Heart left ventricle (tissue), 13 donors: ENCODE data around the gene PCDH15.

Experiments
- POLR2A ChIP-seq, 2 donors: fragments of 450-650 bp; IDR thresholded peaks; one replicate each; pipeline ENCODE4 v1.6.1; 2017; ENCODE audit warnings: antibody characterized with exemption in 2 of 2, mild to moderate bottlenecking in 2 of 2, moderate library complexity in 2 of 2
- TF ChIP-seq, protein P1 (sequence below), 12 donors: fragments of 200-600 bp; sonication (generic) in 4 of 12; IDR thresholded peaks; one replicate each; pipeline versions ENCODE4 v1.5.0 to v1.8.0; 2018 to 2022; ENCODE audit warnings: antibody characterized with exemption in 12 of 12, mild to moderate bottlenecking in 5 of 12
- donor health status: ischemic (EF 13 %, LVEDD 7.1; RV severe dilation, severe dysfunction).
- donor health status: DM: no; HTN: yes; CAD: no.
- donor health status: DM: no; HTN: no; CAD: no.
- donor health status: ischemic (EF 25% LVEDD 6.9; RV normal size, moderate dysfunction).
- donor health status: ischemic (EF 25% LVEDD 5.7; RV mildly dilated, moderate dysfunction).
- donor health status: ischemic (EF 35%, LVEDD 5.7; RV mildly dilated, moderate dysfunction).
- donor health status: nonischemic (EF 11% LVEDD 7.7; RV severe dilation, severe dysfunction).
- donor health status: DM: yes; HTN: yes; CAD: no.
- donor health status: PGD.
- donor health status: ischemic (EF 29% LVEDD 5.4; RV normal size, mild dysfunction).
- donor health status: nonischemic (EF 23%, LVEDD 6.1; RV moderate dilation, normal function).

DNA sequence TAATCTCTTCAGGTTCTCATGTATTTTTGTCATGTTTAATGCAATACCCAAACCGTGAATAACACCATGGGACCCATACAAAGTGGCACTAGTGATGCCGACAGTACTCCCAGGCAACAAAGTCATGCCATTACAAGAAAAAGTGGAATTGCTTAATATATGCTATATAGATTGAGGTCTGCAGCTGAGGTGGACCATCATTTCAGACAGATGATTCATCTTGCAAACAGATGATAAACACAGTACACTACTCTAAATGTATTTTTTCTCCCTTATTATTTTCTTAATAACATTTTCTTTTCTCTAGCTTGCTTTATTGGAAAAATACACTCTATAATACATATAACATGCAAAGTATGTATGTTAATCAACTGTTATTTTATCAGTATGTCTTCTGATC, 14.6 kb upstream of the PCDH15 start:
- TF ChIP-seq, protein P1, sequence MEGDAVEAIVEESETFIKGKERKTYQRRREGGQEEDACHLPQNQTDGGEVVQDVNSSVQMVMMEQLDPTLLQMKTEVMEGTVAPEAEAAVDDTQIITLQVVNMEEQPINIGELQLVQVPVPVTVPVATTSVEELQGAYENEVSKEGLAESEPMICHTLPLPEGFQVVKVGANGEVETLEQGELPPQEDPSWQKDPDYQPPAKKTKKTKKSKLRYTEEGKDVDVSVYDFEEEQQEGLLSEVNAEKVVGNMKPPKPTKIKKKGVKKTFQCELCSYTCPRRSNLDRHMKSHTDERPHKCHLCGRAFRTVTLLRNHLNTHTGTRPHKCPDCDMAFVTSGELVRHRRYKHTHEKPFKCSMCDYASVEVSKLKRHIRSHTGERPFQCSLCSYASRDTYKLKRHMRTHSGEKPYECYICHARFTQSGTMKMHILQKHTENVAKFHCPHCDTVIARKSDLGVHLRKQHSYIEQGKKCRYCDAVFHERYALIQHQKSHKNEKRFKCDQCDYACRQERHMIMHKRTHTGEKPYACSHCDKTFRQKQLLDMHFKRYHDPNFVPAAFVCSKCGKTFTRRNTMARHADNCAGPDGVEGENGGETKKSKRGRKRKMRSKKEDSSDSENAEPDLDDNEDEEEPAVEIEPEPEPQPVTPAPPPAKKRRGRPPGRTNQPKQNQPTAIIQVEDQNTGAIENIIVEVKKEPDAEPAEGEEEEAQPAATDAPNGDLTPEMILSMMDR (IDR thresholded peaks at IDR 0.05) = no peak
- no peak for TF ChIP-seq POLR2A (IDR thresholded peaks at IDR 0.05)
